Nephron progenitor cell (in vitro differentiated cells): Measurements from ENCODE around the gene BOD1L2.

Experiments used
- DNase-seq: peaks from one replicate; pipeline ENCODE4 v3.0.0; 2021
- H3K27ac Mint-ChIP-seq: 2 replicates; pipeline ENCODE4 v1.8.0; 2021; ENCODE audit warnings: mild to moderate bottlenecking, moderate library complexity, mixed read lengths
- H3K27me3 Mint-ChIP-seq: 2 replicates; pipeline ENCODE4 v1.8.0; 2021; ENCODE audit warnings: mild to moderate bottlenecking, low read depth, mixed read lengths; ENCODE audit not compliant: poor library complexity
- H3K36me3 Mint-ChIP-seq: 2 replicates; pipeline ENCODE4 v1.8.0; 2021; ENCODE audit warnings: low read depth, mixed read lengths
- H3K4me1 Mint-ChIP-seq: 2 replicates; pipeline ENCODE4 v1.8.0; 2021; ENCODE audit warnings: mixed read lengths
- H3K4me3 Mint-ChIP-seq: 2 replicates; pipeline ENCODE4 v1.8.0; 2021; ENCODE audit warnings: mild to moderate bottlenecking, moderate library complexity, mixed read lengths
- H3K9me3 Mint-ChIP-seq: 2 replicates; pipeline ENCODE4 v1.8.0; 2021; ENCODE audit warnings: mild to moderate bottlenecking, moderate library complexity, mixed read lengths
- CTCF ChIP-seq: fragments of 200-600 bp; sonication (generic); IDR thresholded peaks from 2 replicates; pipeline ENCODE4 v1.5.0; 2021; ENCODE audit warnings: antibody characterized with exemption

The BOD1L2 gene

GRCh38 chr18:57164401-57164800 lies 17.5 kb downstream of the BOD1L2 start:
- Mint-ChIP-seq H3K27ac (no peak overlapping the region), H3K27me3 (peaks cover 19% of the 10 kb centered on the region), H3K9me3 (peaks cover 15% of the 10 kb centered on the region)

GRCh38 chr18:57167617-57168308 lies 20.9 kb downstream of the BOD1L2 start:
- Mint-ChIP-seq H3K9me3 (peaks cover 11% of the 10 kb centered on the region), H3K27me3 (peaks cover 22% of the 10 kb centered on the region), H3K36me3 (no peaks in the 10 kb centered on the region), H3K27ac (no peak overlapping the region), H3K4me1 (no peaks in the 10 kb centered on the region), H3K4me3 (no peak overlapping the region)
- DNase-seq, result no peak
- TF ChIP-seq CTCF, result no peak

More at GRCh38 chr18:57164401-57164800, 17.5 kb downstream of the BOD1L2 start:
- no peak overlapping the region for H3K4me3 Mint-ChIP-seq
- no peaks in the 10 kb centered on the region for H3K4me1 Mint-ChIP-seq
- no peak for TF ChIP-seq CTCF
- no peak for DNase-seq
- no peaks in the 10 kb centered on the region for H3K36me3 Mint-ChIP-seq

GRCh38 chr18:57171026-57171425 lies 24.1 kb downstream of the BOD1L2 start:
- DNase-seq, result no peak
- Mint-ChIP-seq H3K4me1 (no peaks in the 10 kb centered on the region), H3K36me3 (no peaks in the 10 kb centered on the region), H3K27ac (no peak overlapping the region), H3K4me3 (no peak overlapping the region), H3K27me3 (peaks cover 23% of the 10 kb centered on the region), H3K9me3 (peaks cover 5% of the 10 kb centered on the region)
- no peak for TF ChIP-seq CTCF

- no peak overlapping the region for H3K4me3 Mint-ChIP-seq
Observed at GRCh38 chr18:57175532-57175931, 28.6 kb downstream of the BOD1L2 start.

GRCh38 chr18:57185434-57185833 lies 38.5 kb downstream of the BOD1L2 start:
- no peak overlapping the region for H3K4me3 Mint-ChIP-seq
- H3K27ac Mint-ChIP-seq, result no peak overlapping the region
- H3K9me3 Mint-ChIP-seq, result peaks cover 64% of the 10 kb centered on the region
- no peak for DNase-seq
- no peaks in the 10 kb centered on the region for H3K27me3 Mint-ChIP-seq
- no peaks in the 10 kb centered on the region for H3K4me1 Mint-ChIP-seq
- no peak for TF ChIP-seq CTCF
- H3K36me3 Mint-ChIP-seq, result peaks cover 5% of the 10 kb centered on the region

More at GRCh38 chr18:57175532-57175931, 28.6 kb downstream of the BOD1L2 start:
- Mint-ChIP-seq H3K9me3 (no peaks in the 10 kb centered on the region), H3K36me3 (no peaks in the 10 kb centered on the region), H3K27me3 (peaks cover 13% of the 10 kb centered on the region), H3K27ac (no peak overlapping the region), H3K4me1 (no peaks in the 10 kb centered on the region)
- TF ChIP-seq CTCF, result no peak
- no peak for DNase-seq
